Subcutaneous adipose tissue (tissue), 4 donors: Measurements from ENCODE around the gene NDNF. TPM values are rescaled to one million over a fixed set of nuclear protein-coding genes. Genes with fewer than 3 reads are reported as not detected.

ENCODE experiments used
- total RNA-seq, 4 donors: library from RNA; depleted of rRNA; stranded (reverse); fragments of >200 nt; gene quantifications; one replicate each; pipeline ENCODE4 v1.1.0, GENCODE V29; 2016
- TF ChIP-seq, protein P1 (sequence below): fragments of 450-650 bp; IDR thresholded peaks from one replicate; pipeline ENCODE4 v1.5.1; 2016; ENCODE audit warnings: low read depth, mild to moderate bottlenecking, control low read depth, antibody characterized with exemption, moderate library complexity

Gene NDNF
- total RNA-seq, 4 donors from 2014 or later = 3.9 to 6.6 (median 4.5) TPM

DNA sequence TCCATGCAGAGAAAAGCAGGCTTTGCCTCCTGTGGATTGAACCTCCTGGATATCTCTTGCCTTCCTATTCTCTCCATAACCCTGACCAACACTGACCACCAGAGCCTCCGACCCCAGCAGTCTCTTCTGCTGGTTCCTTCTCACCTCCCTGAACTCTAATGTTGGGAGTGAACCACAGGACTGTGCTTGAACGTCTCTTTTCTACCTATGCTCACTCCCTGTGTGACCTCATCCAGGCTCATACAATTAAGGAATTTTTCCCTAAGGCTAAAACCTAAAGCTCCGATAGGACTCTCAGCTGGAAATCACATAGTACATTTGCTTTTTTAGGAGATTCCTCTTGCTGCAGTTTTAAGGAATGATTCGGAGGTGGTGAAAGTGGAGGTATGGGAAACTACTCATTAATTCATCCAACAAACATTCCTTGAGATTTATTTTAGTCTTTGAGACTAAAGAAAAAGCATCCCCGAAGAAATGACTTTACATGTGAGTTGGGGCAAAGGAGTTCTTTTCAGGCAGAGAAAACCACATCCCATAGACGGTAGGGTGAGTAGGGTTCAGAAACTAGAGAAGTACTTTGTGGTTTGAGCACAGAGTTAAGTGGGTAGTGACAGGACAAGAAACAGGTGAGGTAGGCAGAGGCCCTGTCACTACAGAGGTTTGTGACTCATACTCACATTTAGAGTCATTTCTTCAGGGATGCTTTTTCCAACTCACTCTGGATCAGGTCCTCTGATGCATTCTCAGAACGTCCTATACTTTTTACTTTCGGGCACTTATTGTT is 30.8 kb downstream of the NDNF start:
- TF ChIP-seq, protein P1, sequence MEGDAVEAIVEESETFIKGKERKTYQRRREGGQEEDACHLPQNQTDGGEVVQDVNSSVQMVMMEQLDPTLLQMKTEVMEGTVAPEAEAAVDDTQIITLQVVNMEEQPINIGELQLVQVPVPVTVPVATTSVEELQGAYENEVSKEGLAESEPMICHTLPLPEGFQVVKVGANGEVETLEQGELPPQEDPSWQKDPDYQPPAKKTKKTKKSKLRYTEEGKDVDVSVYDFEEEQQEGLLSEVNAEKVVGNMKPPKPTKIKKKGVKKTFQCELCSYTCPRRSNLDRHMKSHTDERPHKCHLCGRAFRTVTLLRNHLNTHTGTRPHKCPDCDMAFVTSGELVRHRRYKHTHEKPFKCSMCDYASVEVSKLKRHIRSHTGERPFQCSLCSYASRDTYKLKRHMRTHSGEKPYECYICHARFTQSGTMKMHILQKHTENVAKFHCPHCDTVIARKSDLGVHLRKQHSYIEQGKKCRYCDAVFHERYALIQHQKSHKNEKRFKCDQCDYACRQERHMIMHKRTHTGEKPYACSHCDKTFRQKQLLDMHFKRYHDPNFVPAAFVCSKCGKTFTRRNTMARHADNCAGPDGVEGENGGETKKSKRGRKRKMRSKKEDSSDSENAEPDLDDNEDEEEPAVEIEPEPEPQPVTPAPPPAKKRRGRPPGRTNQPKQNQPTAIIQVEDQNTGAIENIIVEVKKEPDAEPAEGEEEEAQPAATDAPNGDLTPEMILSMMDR = no peak

DNA sequence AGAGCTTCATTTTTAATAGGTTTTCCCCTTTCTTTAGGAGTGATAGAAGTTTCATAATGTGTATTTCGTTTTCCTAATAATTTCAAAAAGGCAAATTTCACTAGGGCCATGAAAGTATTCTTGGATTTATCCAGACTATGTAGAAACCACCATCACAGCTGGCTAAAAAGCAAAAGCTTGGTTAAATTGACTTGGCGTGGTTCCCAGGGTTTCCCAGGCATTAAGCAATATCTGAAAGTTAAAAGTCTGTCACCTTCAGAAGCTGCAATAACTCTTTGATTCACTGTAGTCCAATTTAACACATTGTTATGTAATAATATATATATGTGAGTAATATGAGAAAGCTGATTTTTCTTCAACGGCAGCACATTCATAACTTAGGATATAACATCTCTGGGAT is 38.3 kb downstream of the NDNF start:
- TF ChIP-seq, protein P1 = no peak

DNA sequence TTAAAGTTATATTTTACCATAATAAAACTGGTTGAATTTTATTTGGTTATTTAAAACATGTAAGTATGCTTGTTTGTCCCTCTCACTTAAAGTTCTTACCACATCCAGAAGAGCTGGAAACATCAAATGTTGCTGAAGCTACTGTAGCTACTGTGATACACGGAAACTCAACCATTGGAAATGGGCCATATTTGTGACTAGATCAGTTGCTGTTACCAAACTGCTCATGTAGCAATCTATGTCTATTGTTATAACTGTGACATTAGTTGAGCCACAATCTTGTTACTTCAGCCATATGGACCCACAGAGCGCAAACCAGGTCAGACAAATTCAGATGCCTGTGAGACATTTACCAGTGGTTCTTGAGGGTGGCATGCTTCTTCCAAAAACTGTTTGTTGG is 41.6 kb downstream of the NDNF start:
- TF ChIP-seq, protein P1 = no peak

DNA sequence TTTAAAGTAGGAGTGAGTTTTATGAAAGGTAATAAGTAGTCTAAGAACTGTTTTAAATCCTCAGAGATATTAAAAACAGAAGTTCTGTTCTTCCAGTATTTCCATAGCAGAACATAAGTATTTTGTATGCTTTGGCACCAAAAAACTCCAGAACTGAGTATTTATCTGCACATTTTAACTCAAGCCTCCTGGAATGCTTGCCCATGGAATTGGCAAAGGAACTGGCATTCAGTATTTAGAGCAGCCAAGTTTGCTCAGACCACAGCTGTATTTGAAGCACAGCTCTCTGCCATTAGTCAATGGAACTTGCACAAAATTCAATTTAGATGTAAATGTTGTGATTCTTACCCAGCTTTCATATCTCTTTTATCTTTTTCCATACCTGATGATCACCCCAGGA is 42.2 kb downstream of the NDNF start:
- TF ChIP-seq, protein P1 = no peak

- TF ChIP-seq, protein P1 = no peak
Observed at GRCh38 chr4:121026034-121026433, 46.3 kb downstream of the NDNF start.

DNA sequence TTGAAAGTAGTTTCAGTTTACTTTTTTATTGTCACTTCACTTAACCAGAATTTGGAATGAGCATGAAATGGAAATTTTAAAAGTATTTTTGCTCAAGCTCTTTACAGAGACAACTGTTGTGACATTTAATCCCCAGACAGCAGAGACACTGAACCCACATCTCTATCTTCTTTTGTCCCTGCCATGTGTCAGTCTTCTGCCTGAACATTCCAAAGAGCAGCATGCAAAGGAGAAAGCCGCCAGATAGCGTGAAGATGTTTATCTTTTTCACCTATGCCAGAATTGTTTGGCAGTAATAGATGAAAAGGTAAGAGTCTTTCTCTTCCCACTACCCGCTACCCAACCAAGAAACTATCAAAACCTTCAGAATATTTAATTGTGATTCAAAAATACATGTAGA is 46.8 kb downstream of the NDNF start:
- TF ChIP-seq, protein P1 = no peak

- TF ChIP-seq, protein P1 = no peak
Observed at GRCh38 chr4:121018543-121018942, 53.8 kb downstream of the NDNF start.
